ENCODE results near the gene NMNAT2.

DNA sequence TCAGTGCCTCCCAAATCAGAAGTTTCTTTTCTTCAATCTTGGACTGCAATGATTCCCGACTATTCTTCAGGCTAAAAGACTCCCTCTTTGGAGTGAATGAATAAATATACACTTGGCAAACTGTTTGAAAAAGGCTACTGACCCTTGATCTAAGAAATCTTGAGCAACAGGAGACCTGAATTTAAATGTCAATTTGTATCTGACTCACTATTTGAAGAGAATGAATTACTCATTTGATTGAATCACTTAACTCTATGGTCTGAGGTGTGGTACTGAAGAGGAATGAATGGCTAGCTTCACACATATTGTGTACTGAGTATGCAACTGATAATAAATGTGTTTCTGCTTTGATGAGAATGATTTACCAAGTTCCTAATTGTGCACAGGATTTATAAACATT lies 49.5 kb upstream of the NMNAT2 start:
- TF ChIP-seq, protein P1, sequence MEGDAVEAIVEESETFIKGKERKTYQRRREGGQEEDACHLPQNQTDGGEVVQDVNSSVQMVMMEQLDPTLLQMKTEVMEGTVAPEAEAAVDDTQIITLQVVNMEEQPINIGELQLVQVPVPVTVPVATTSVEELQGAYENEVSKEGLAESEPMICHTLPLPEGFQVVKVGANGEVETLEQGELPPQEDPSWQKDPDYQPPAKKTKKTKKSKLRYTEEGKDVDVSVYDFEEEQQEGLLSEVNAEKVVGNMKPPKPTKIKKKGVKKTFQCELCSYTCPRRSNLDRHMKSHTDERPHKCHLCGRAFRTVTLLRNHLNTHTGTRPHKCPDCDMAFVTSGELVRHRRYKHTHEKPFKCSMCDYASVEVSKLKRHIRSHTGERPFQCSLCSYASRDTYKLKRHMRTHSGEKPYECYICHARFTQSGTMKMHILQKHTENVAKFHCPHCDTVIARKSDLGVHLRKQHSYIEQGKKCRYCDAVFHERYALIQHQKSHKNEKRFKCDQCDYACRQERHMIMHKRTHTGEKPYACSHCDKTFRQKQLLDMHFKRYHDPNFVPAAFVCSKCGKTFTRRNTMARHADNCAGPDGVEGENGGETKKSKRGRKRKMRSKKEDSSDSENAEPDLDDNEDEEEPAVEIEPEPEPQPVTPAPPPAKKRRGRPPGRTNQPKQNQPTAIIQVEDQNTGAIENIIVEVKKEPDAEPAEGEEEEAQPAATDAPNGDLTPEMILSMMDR (IDR thresholded peaks at IDR 0.05; ENCODE audit: low read length): no peak
- TF ChIP-seq EZH2 (IDR thresholded peaks at IDR 0.05; ENCODE audit: borderline replicate concordance, low read length): no peak

Data from OCI-LY1 (cell line).